CD4-positive, alpha-beta T cell treated with Interleukin-1 beta for 1 hour (primary cell): Measurements from ENCODE around the gene NR2F1.

ENCODE experiments used
- DNase-seq, 2 donors: peaks; one replicate each; pipeline ENCODE4 v3.0.0-alpha.2; 2020 to 2022

The NR2F1 gene

GRCh38 chr5:93577854-93578812 is 4.9 kb upstream of the NR2F1 start:
- no peak for DNase-seq

GRCh38 chr5:93578813-93579691 is 4.0 kb upstream of the NR2F1 start:
- no peak for DNase-seq

- DNase-seq, result no peak
Observed at GRCh38 chr5:93579692-93580062, 3.3 kb upstream of the NR2F1 start.

GRCh38 chr5:93580063-93580926 is 2.7 kb upstream of the NR2F1 start:
- DNase-seq, result no peak

GRCh38 chr5:93580927-93581445 is 2.0 kb upstream of the NR2F1 start, which contains the start of gene NR2F1-AS1:
Gene NR2F1-AS1, minus strand, starts transcription at chr5:93581219.
- DNase-seq, result no peak

- no peak for DNase-seq
Observed at GRCh38 chr5:93582167-93582462, 907 bp upstream of the NR2F1 start.

- no peak for DNase-seq
Observed at GRCh38 chr5:93583439-93583767, 381 bp downstream of the NR2F1 start.

GRCh38 chr5:93583768-93584595 is 960 bp downstream of the NR2F1 start:
- DNase-seq, result peak in 1 of 2 donors; percentile 35

- DNase-seq, result no peak
Observed at GRCh38 chr5:93584596-93585040, 1.6 kb downstream of the NR2F1 start.

GRCh38 chr5:93585041-93585766 is 2.2 kb downstream of the NR2F1 start:
- no peak for DNase-seq

- no peak for DNase-seq
Observed at GRCh38 chr5:93585767-93586385, 2.9 kb downstream of the NR2F1 start.

- DNase-seq, result no peak
Observed at GRCh38 chr5:93586736-93587596, 3.9 kb downstream of the NR2F1 start.

GRCh38 chr5:93587597-93588351 is 4.8 kb downstream of the NR2F1 start:
- no peak for DNase-seq

GRCh38 chr5:93588352-93589151 is 5.5 kb downstream of the NR2F1 start:
- DNase-seq, result no peak

- DNase-seq, result no peak
Observed at GRCh38 chr5:93589152-93589828, 6.3 kb downstream of the NR2F1 start.

- DNase-seq, result no peak
Observed at GRCh38 chr5:93589829-93590215, 6.8 kb downstream of the NR2F1 start.

GRCh38 chr5:93590493-93590892 is 7.5 kb downstream of the NR2F1 start:
- no peak for DNase-seq
